OCI-LY7 (cell line): ENCODE measurements around the gene ZBTB6. TPM values are rescaled to one million over a fixed set of nuclear protein-coding genes. Genes with fewer than 3 reads are reported as not detected.

Source experiments
- BruUV-seq: library from RNA; stranded (reverse); fragments of 400-500 nt; replicated peaks from 2 replicates; lab custom pipeline; 2021; lab: Mats Ljungman, UMichigan
- CTCF ChIA-PET: fragments of 300-600 bp; sonication (Branson Sonifier 250); formaldehyde crosslinking; loops from one replicate; lab custom pipeline; 2022; ENCODE audit warnings: antibody characterized with exemption; ENCODE audit not compliant: unreplicated experiment; lab: Charles Lee
- POLR2A ChIA-PET: fragments of 300-600 bp; sonication (Branson Sonifier 250); formaldehyde crosslinking; loops from one replicate; lab custom pipeline; 2022; ENCODE audit warnings: antibody characterized with exemption; lab: Charles Lee
- DNase-seq: peaks from one replicate; pipeline ENCODE4 v3.0.0-alpha.2; 2015; ENCODE audit warnings: low spot score
- H2AFZ ChIP-seq: fragments of 200-600 bp; sonication (generic), shearing (Covaris generic); 2 replicates; pipeline ENCODE4 v1.6.1; 2014; ENCODE audit warnings: mild to moderate bottlenecking, antibody characterized with exemption, low read length, moderate library complexity
- H3K27ac ChIP-seq: fragments of 200-600 bp; sonication (generic); 2 replicates; pipeline ENCODE4 v1.5.1; 2014; ENCODE audit warnings: mixed run types, low read depth, mild to moderate bottlenecking, moderate library complexity, low read length, inconsistent platforms; ENCODE audit not compliant: poor library complexity, severe bottlenecking
- H3K36me3 ChIP-seq: fragments of 200-600 bp; sonication (generic); 2 replicates; pipeline ENCODE4 v1.6.1; 2014; ENCODE audit warnings: mild to moderate bottlenecking, antibody characterized with exemption, low read length, moderate library complexity, mixed read lengths; ENCODE audit not compliant: insufficient read depth
- H3K4me1 ChIP-seq: fragments of 200-600 bp; sonication (generic); 2 replicates; pipeline ENCODE4 v1.5.1; 2014; ENCODE audit warnings: mild to moderate bottlenecking, low read length; ENCODE audit not compliant: insufficient read depth, poor library complexity, severe bottlenecking
- H3K4me2 ChIP-seq: fragments of 200-600 bp; sonication (generic); 2 replicates; pipeline ENCODE4 v1.6.1; 2014; ENCODE audit warnings: mild to moderate bottlenecking, low read length
- H3K4me3 ChIP-seq: fragments of 200-600 bp; sonication (generic); 2 replicates; pipeline ENCODE4 v1.5.1; 2014; ENCODE audit warnings: mild to moderate bottlenecking, low read depth, low read length; ENCODE audit not compliant: poor library complexity, severe bottlenecking
- H3K79me2 ChIP-seq: fragments of 200-600 bp; sonication (generic); 2 replicates; pipeline ENCODE4 v1.6.1; 2016; ENCODE audit warnings: low read depth, mild to moderate bottlenecking, low read length, moderate library complexity, mixed read lengths; ENCODE audit not compliant: insufficient read depth
- H3K9me2 ChIP-seq: fragments of 200-600 bp; sonication (generic); 2 replicates; pipeline ENCODE4 v1.6.1; 2016; ENCODE audit warnings: mild to moderate bottlenecking, low read length, mixed read lengths; ENCODE audit not compliant: insufficient read depth
- H3K9me3 ChIP-seq: fragments of 200-600 bp; sonication (generic); 2 replicates; pipeline ENCODE4 v1.6.1; 2014; ENCODE audit warnings: mild to moderate bottlenecking, mixed run types, low read length, mixed read lengths
- H4K20me1 ChIP-seq: fragments of 200-600 bp; sonication (generic); 2 replicates; pipeline ENCODE4 v1.6.1; 2014; ENCODE audit warnings: mild to moderate bottlenecking, antibody characterized with exemption, low read length, moderate library complexity, mixed read lengths; ENCODE audit not compliant: insufficient read depth
- EZH2phosphoT487 ChIP-seq: fragments of 200-600 bp; sonication (generic); IDR thresholded peaks from 2 replicates; pipeline ENCODE4 v1.6.1; 2018; ENCODE audit warnings: low read depth, borderline replicate concordance, mild to moderate bottlenecking, mixed run types, antibody characterized with exemption, low read length, moderate library complexity, mixed read lengths
- intact Hi-C: fragments of 100-400 bp; cut with micrococcal nuclease; formaldehyde crosslinking; loops from one replicate; pipeline ENCODE4 v1.10.0; 2022; ENCODE audit not compliant: unreplicated experiment
- total RNA-seq, 2 experiments: library from RNA; depleted of rRNA in 1 of 2; stranded (reverse); fragments of >200 nt in 1 of 2; shearing (Covaris generic) in 1 of 2; gene quantifications; 2 replicates each; pipeline ENCODE4 v1.2.3, GENCODE V29; 2014 to 2022
- TF ChIP-seq, protein P1 (sequence below): fragments of 200-600 bp; sonication (generic); conservative IDR thresholded peaks from 2 replicates; pipeline ENCODE4 v1.5.1; 2014; ENCODE audit warnings: mild to moderate bottlenecking, antibody characterized with exemption, low read length, moderate library complexity, mixed read lengths

The ZBTB6 gene
- total RNA-seq, 2 experiments from 2014 or later = 8.1 to 9.4 TPM

DNA sequence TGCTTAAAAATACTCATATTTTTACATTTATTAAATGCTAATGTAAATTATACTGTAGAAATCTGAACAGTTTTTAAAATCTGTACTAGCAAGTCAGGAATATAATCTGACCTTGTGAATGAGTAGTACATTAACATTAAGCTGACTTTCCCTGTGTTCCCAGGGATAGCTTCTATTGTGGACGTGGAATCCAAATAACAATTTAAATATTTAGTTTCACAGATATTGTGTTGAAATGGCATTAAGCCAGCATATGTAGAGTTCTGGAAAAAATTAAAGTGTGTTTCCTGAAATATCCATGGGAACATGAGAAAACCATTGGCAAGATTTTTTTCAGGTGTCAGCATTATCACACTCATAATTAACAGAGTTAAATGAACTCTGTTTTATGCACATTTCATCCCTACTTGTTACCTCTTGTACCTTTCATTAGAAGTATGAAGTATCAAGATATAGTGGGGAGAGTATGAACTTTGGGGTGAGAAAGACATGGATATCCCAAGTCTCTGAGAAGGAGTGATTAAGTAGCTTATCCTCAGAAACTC, 33.4 kb upstream of the ZBTB6 start:
- BruUV-seq = no TSS peak
- no peak for DNase-seq
- Histone ChIP-seq H2AFZ (no peak overlapping the region), H3K4me3 (no peak overlapping the region), H4K20me1 (peaks cover 26% of the 10 kb centered on the region), H3K9me2 (no peaks in the 10 kb centered on the region), H3K4me2 (no peak overlapping the region), H3K79me2 (peaks cover 96% of the 10 kb centered on the region), H3K27ac (no peak overlapping the region), H3K9me3 (no peaks in the 10 kb centered on the region), H3K36me3 (peaks cover 37% of the 10 kb centered on the region), H3K4me1 (peaks cover 20% of the 10 kb centered on the region)
- TF ChIP-seq EZH2phosphoT487 = no peak
- TF ChIP-seq, protein P1, sequence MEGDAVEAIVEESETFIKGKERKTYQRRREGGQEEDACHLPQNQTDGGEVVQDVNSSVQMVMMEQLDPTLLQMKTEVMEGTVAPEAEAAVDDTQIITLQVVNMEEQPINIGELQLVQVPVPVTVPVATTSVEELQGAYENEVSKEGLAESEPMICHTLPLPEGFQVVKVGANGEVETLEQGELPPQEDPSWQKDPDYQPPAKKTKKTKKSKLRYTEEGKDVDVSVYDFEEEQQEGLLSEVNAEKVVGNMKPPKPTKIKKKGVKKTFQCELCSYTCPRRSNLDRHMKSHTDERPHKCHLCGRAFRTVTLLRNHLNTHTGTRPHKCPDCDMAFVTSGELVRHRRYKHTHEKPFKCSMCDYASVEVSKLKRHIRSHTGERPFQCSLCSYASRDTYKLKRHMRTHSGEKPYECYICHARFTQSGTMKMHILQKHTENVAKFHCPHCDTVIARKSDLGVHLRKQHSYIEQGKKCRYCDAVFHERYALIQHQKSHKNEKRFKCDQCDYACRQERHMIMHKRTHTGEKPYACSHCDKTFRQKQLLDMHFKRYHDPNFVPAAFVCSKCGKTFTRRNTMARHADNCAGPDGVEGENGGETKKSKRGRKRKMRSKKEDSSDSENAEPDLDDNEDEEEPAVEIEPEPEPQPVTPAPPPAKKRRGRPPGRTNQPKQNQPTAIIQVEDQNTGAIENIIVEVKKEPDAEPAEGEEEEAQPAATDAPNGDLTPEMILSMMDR = no peak
- intact Hi-C loops = no loop called here
- ChIA-PET POLR2A (interaction anchor here (1.1 to 1.4 kb wide), 2 partner anchors 17 to 43 kb away, joined by 4 to 5 read pairs; no protein-coding TSS in a partner anchor), CTCF (no interaction called here)

- Histone ChIP-seq H3K9me2 (no peaks in the 10 kb centered on the region), H3K27ac (peak overlapping the region; percentile 6), H3K4me3 (no peak overlapping the region), H4K20me1 (peaks cover 26% of the 10 kb centered on the region), H3K4me1 (peaks cover 23% of the 10 kb centered on the region), H3K36me3 (peaks cover 31% of the 10 kb centered on the region), H3K4me2 (0 out of 2 replicates have a peak overlapping the region, but pooled peaks have one; percentile 12), H3K9me3 (no peaks in the 10 kb centered on the region), H3K79me2 (peaks cover 88% of the 10 kb centered on the region), H2AFZ (no peak overlapping the region)
- intact Hi-C loops = no loop called here
- BruUV-seq = no TSS peak
- ChIA-PET CTCF (no interaction called here), POLR2A (interaction anchor here (0.5 to 6.9 kb wide), 3 partner anchors 14 to 199 kb away, joined by 3 to 50 read pairs (median 4); partner anchors contain the start of gene ZBTB26)
- no peak for DNase-seq
- TF ChIP-seq, protein P1 = no peak
- no peak for TF ChIP-seq EZH2phosphoT487
Measured at GRCh38 chr9:122944960-122945888, 32.1 kb upstream of the ZBTB6 start.
